ENCODE results near the gene RHD. TPM values are rescaled to one million over a fixed set of nuclear protein-coding genes. Genes with fewer than 3 reads are reported as not detected.
"Not testable (repeated sequence)": the region's sequence is repeated elsewhere in the genome, so short reads cannot be mapped to it uniquely, and the experiment has no call there.

The RHD gene
- total RNA-seq, 1 experiment from 2014 or later = not detected

GRCh38 chr1:25338188-25338981 is 66.1 kb downstream of the RHD start, which contains the start of gene TMEM50A:
Gene TMEM50A, plus strand, starts transcription at chr1:25338334. Its CDS starts 2,153 bp downstream, at chr1:25340487.
- in situ Hi-C loops (cut with HindIII; ENCODE audit: low sequenced_read_pairs) = no loop called here
- peak; percentile 85 for DNase-seq (ENCODE audit: low spot score)

DNA sequence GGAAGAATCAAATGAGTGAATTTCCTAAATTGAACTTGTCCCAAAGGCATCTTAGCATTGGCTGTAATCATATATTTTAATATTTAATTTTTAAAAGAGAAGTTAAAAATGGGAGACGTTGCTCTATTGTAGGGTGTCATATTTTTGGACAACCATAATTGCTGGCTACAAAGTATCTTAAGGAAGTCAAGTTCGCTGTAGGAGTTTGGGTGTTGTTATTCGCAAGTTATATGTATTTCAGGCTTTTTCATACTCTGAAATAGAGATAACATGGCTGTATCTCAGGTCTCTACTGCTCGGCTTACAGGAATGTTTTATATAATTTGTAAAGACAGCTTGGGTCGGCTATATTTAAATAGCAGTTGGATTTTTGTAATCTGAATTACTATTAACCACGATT is 66.7 kb downstream of the RHD start:
- in situ Hi-C loops (cut with HindIII; ENCODE audit: low sequenced_read_pairs) = no loop called here

GRCh38 chr1:25341746-25342145 is 69.4 kb downstream of the RHD start:
- in situ Hi-C loops (cut with HindIII; ENCODE audit: low sequenced_read_pairs) = no loop called here
- no peak for DNase-seq (ENCODE audit: low spot score)

More for the DNA sequence above, 66.7 kb downstream of the RHD start:
- peak; percentile 10 for DNase-seq (ENCODE audit: low spot score)

DNA sequence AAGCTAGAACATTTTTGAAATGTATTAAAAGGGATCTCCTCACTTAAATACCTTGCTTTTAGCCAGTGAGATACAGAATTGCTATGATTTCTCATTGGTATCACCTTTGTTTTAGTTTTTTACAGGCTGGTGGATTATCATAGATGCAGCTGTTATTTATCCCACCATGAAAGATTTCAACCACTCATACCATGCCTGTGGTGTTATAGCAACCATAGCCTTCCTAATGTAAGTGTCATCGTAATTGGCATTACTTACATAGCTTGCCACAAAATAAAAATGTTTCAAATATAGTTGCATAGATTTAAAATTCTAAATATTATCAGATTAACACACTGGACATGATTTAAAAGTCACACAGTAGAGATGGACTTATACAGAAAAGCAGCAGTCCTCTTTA is 70.5 kb downstream of the RHD start:
- DNase-seq (ENCODE audit: low spot score) = no peak
- in situ Hi-C loops (cut with HindIII; ENCODE audit: low sequenced_read_pairs) = no loop called here

GRCh38 chr1:25343872-25344271 is 71.6 kb downstream of the RHD start:
- in situ Hi-C loops (cut with HindIII; ENCODE audit: low sequenced_read_pairs) = no loop called here
- DNase-seq (ENCODE audit: low spot score) = no peak

- DNase-seq (ENCODE audit: low spot score) = no peak
- in situ Hi-C loops (cut with HindIII; ENCODE audit: low sequenced_read_pairs) = no loop called here
These were observed 75.2 kb downstream of the RHD start for GRCh38 chr1:25347556-25347955.

DNA sequence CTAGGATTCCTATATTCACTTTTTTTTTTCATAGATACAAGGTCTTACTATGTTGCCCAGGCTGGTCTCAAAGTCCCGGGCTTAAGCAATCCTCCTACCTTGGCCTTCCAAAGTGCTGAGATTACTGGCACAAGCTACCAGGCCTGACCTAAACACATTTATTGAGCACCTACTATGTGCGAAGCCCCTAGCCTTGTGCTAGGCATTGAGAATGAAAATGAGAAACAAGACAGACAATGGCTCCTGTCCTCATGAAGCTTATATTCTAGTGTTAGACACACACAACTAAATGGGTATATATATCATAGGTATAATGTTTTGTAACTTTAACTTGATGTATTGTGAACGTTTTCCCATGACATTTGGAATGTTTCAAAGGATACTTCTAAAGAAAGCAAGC is 77.3 kb downstream of the RHD start:
- no peak for DNase-seq (ENCODE audit: low spot score)
- in situ Hi-C loops (cut with HindIII; ENCODE audit: low sequenced_read_pairs) = no loop called here

DNA sequence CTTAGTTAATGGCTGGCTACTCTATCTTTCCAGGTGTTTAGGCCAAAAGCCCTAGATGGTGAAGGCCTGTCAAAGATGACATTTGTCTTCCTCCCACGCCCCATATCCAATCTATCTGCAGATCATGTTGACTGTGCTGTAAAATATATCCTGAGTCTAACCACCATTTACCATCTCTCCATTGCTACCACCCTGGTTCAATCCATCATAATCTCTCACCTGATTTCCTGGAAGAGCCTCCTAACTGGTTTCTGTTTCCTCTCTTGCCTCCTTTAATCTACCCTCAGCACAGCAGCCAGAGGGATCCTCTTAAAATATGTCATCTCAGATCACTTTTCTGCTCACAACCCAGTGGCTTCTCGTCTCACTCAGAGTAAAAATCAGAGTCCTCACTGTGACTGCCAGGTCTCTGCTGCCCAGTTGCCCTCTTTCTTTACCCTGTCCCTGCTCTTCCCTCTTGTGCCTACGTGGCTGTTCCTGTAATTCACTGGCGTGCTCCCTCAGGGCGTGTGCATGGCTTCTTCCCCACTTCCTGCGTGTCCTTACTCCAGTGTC is 83.6 kb downstream of the RHD start:
- DNase-seq (ENCODE audit: low spot score) = no peak
- in situ Hi-C loops (cut with HindIII; ENCODE audit: low sequenced_read_pairs) = no loop called here

GRCh38 chr1:25356441-25356840 is 84.1 kb downstream of the RHD start:
- DNase-seq (ENCODE audit: low spot score) = no peak
- in situ Hi-C loops (cut with HindIII; ENCODE audit: low sequenced_read_pairs) = no loop called here

GRCh38 chr1:25356848-25357247 is 84.5 kb downstream of the RHD start:
- in situ Hi-C loops (cut with HindIII; ENCODE audit: low sequenced_read_pairs) = no loop called here

DNA sequence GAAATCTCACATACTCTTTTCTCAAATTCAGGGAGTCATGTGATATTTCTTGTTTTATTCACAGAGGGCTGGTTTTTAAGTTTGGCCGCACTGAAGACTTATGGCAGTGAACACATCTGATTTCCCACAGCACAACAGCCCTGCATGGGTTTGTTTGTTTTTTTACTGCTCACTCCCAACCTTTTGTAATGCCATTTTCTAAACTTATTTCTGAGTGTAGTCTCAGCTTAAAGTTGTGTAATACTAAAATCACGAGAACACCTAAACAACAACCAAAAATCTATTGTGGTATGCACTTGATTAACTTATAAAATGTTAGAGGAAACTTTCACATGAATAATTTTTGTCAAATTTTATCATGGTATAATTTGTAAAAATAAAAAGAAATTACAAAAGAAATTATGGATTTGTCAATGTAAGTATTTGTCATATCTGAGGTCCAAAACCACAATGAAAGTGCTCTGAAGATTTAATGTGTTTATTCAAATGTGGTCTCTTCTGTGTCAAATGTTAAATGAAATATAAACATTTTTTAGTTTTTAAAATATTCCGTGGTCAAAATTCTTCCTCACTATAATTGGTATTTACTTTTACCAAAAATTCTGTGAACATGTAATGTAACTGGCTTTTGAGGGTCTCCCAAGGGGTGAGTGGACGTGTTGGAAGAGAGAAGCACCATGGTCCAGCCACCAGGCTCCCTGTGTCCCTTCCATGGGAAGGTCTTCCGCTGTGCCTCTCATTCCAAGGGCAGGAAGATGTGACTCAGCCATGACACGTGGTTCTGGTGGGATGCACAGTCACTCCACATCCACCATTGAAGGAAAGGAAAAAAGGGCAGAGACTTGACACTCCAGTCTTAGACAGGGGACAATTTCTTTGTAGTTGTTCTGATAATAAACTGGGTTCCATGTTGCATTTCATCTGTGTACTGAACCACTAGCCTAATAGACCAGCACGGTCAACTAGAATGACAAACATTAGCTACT is 88.6 kb downstream of the RHD start:
- no peak for DNase-seq (ENCODE audit: low spot score)
- in situ Hi-C loops (cut with HindIII; ENCODE audit: low sequenced_read_pairs) = no loop called here

More at GRCh38 chr1:25356848-25357247, 84.5 kb downstream of the RHD start:
- no peak for DNase-seq (ENCODE audit: low spot score)

DNA sequence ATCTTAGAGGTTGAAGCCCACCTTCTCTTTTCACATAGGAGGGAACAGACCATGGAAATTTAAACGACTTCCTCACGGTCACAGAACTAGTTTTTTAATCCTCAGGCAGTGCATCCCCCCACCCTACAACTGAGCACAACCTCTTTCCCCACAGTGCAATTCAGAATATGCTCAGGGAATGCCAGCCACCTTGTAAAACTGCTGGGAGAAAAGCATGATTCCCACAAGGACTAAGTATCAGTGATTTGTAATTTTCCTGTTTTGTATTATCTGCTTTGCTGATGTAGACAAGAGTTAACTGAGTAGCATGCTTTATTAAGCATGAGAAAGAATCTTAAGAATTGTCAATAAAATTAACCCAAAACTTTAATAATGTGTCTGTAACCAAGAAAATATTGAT is 89.6 kb downstream of the RHD start:
- DNase-seq (ENCODE audit: low spot score) = no peak
- in situ Hi-C loops (cut with HindIII; ENCODE audit: low sequenced_read_pairs) = no loop called here

GRCh38 chr1:25362634-25363559 is 90.6 kb downstream of the RHD start:
- DNase-seq (ENCODE audit: low spot score); in situ Hi-C loops (cut with HindIII; ENCODE audit: low sequenced_read_pairs): not testable (repeated sequence)

- in situ Hi-C loops (cut with HindIII; ENCODE audit: low sequenced_read_pairs) = no loop called here
- DNase-seq (ENCODE audit: low spot score) = no peak
These were observed 96.9 kb downstream of the RHD start for GRCh38 chr1:25369241-25369640.

DNA sequence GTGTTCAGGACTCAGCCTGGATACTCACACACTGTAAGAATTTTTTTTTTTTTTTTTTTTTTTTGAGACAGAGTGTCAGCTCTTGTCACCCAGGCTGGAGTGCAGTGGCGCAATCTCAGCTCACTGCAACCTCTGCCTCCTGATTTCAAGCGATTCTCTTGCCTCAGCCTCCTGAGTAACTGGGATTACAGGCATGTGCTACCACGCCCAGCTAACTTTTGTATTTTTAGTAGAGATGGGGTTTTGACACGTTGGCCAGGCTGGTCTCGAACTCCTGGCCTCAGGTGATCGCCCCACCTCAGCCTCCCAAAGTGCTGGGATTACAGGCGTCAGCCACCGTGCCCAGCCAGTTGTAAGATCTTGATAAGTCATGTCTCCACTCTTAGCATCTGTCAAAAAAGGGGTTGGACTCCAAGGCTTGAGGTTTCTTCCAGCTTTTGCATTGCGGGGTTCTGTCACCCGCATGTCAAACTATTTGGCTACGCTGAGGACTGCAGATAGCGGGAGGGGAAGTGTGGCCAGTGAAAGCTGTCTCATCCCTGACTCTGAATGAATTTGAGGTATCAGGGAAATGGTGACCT is 97.5 kb downstream of the RHD start:
- DNase-seq (ENCODE audit: low spot score); in situ Hi-C loops (cut with HindIII; ENCODE audit: low sequenced_read_pairs): not testable (repeated sequence)

DNA sequence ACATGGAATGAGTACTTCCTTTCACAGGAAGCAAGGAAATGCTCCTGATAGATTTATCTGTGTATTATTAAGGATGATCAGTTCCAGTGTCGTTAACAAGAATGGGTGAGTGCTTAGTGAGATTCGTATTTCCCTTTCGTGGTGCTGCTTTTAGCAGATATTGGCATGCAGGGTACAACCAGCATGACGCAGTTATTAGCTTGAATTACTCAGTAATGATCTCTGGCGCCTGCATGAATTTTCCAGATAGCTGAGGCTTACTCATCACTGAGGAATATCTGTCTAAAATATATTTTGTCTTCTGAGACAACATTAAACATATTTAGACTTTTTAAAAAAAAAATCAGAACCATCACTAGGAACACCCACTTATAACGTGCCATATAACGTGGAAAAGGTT is 99.4 kb downstream of the RHD start:
- in situ Hi-C loops (cut with HindIII; ENCODE audit: low sequenced_read_pairs); DNase-seq (ENCODE audit: low spot score): not testable (repeated sequence)

DNA sequence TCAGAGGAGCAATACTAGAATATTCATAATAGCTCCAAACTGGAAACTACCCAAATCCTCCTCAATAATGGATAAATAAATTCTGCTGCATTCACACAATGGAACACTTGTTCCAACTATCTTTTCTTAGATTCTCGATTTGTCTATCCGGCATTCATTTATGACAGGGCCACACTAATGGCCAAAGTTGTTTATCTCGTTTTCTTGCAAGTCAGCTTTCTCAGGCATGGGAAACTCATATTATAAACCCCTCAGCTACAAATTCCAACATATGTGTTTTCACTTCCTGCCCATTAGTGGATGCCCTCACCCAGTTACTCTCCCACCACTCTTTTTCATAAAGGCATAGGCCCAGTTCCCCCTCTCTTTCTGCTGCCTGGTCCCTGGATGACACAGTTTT is 106.1 kb downstream of the RHD start:
- in situ Hi-C loops (cut with HindIII; ENCODE audit: low sequenced_read_pairs) = not testable (repeated sequence)

More for the DNA sequence above, 106.1 kb downstream of the RHD start:
- DNase-seq (ENCODE audit: low spot score) = not testable (repeated sequence)

Measured in G401 (cell line).